Skeletal muscle satellite cell (primary cell): ENCODE data around the gene SHROOM3.

Source experiments
- H3K27me3 ChIP-seq: 2 replicates; pipeline ENCODE4 v1.7.0; 2013; ENCODE audit warnings: low read length; ENCODE audit not compliant: control insufficient read depth, insufficient read depth
- H3K36me3 ChIP-seq: 2 replicates; pipeline ENCODE4 v1.7.0; 2013; ENCODE audit warnings: mild to moderate bottlenecking, control low read depth, low read length; ENCODE audit not compliant: insufficient read depth
- H3K4me1 ChIP-seq: 2 replicates; pipeline ENCODE4 v1.7.0; 2013; ENCODE audit warnings: low read length; ENCODE audit not compliant: control insufficient read depth, insufficient read depth
- H3K4me2 ChIP-seq: 2 replicates; pipeline ENCODE4 v1.7.0; 2013; ENCODE audit warnings: mild to moderate bottlenecking, low read length
- H3K4me3 ChIP-seq: 2 replicates; pipeline ENCODE4 v1.7.0; 2013; ENCODE audit warnings: low read length
- H3K9ac ChIP-seq: 2 replicates; pipeline ENCODE4 v1.7.0; 2013; ENCODE audit warnings: mild to moderate bottlenecking, low read depth, low read length, moderate library complexity
- H3K9me3 ChIP-seq: replicated peaks from 2 replicates; pipeline ENCODE4 v1.7.0; 2013; ENCODE audit warnings: mild to moderate bottlenecking, control low read depth, low read length

Gene SHROOM3

DNA sequence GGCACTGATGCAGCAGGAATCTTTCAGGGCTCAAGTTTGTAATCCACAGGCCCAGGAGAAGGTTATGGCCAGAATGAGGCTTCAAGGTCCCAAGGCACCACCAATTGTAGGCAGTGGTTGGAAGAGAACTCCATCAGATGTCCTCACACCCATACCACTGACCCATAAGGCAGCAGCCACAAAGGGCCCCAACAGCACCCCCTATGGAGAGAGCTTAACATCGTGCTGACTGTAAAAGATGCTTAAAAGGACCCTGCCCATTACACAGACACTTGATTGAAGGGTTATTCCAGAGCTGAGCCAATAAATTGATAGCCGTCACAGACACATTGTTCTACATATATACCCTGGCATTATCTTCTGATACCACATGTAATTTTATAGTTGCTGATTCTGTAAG is 349.2 kb downstream of the SHROOM3 start:
- Histone ChIP-seq H3K36me3 (no peaks in the 10 kb centered on the region), H3K9me3 (no peaks in the 10 kb centered on the region), H3K27me3 (no peaks in the 10 kb centered on the region), H3K4me2 (peak overlapping the region; percentile 70), H3K9ac (no peak overlapping the region), H3K4me1 (peaks cover 43% of the 10 kb centered on the region), H3K4me3 (no peak overlapping the region)

DNA sequence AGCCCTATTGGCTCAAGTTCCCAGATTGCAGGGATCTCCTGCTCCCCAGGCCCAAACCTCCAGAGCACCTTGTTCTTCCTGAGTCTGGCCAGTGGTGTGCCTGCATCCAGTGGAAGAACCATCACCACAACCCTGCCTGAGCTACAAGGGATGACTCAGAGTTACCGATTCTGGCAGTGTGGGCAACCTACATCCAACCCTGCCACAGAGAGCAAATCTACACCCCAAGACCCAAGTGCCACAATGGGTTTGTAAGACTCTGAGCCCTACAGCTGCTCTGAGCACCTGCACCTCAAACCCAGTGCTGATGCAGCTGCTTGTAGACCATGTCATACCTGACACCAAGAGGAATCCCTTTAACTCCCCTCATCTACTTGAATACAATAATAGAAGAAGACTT is 352.9 kb downstream of the SHROOM3 start:
- Histone ChIP-seq H3K9ac (no peak overlapping the region), H3K27me3 (no peaks in the 10 kb centered on the region), H3K4me2 (no peak overlapping the region), H3K4me3 (no peak overlapping the region), H3K9me3 (no peaks in the 10 kb centered on the region), H3K4me1 (peaks cover 14% of the 10 kb centered on the region), H3K36me3 (no peaks in the 10 kb centered on the region)

DNA sequence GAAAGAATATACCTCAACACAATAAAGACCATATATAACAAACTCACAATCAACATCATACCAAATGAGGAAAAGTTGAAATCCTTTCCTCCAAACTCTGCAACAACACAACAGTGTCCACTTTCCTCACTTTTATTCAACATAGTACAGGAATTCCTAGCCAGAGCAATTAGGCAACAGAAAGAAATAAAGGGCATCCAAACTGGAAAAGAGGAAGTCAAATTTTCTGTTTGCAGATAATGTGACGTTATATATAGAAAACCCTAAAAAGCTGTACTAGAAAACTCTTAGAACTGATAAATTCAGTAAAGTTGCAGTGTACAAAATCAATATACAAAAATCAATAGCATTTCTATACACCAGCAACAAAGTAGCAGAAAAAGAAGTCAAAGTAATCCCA is 355.3 kb downstream of the SHROOM3 start:
- Histone ChIP-seq H3K9me3 (no peaks in the 10 kb centered on the region), H3K27me3 (no peaks in the 10 kb centered on the region), H3K4me1 (no peaks in the 10 kb centered on the region), H3K36me3 (no peaks in the 10 kb centered on the region), H3K4me3 (no peak overlapping the region), H3K9ac (no peak overlapping the region), H3K4me2 (no peak overlapping the region)

DNA sequence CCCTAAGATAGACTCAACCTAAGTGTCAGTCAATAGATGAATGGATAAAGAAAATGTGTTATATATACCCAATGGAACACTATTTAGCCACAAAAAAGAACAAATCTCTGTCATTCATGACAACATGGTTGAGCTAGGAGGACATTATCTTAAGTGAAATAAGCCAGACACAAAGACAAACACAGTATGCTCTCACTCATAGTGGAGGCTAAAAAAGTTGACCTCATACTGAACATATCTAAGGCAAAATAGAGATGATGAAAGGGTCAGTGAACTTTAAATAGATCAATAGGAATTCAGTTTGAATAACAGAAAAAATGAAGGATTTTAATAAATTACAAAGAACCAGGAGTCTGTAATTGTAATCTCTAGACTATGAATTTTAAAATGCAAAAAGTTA is 356.4 kb downstream of the SHROOM3 start:
- Histone ChIP-seq H3K27me3 (no peaks in the 10 kb centered on the region), H3K9ac (no peak overlapping the region), H3K9me3 (no peaks in the 10 kb centered on the region), H3K36me3 (no peaks in the 10 kb centered on the region), H3K4me2 (no peak overlapping the region), H3K4me3 (no peak overlapping the region), H3K4me1 (no peaks in the 10 kb centered on the region)

DNA sequence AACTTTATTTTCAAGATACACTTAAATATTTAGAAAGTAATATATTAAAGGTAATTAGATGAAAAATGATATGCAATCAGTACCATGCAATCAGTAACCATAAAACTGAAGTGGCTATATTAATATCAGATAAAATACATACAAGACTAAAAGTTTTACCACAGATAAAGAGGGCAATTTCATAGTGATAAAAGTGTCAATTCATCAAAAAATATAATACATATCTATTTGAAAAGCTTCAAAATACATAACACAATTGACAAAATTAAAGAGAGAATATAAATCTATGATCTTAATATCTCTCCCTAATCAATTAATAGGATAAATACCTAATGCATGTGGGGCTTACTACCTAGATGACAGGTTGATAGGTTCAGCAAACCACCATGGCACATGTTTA is 357.4 kb downstream of the SHROOM3 start:
- H3K9me3 ChIP-seq: no peaks in the 10 kb centered on the region
- H3K36me3 ChIP-seq: no peaks in the 10 kb centered on the region
- no peak overlapping the region for H3K4me3 ChIP-seq
- no peaks in the 10 kb centered on the region for H3K27me3 ChIP-seq
- no peak overlapping the region for H3K9ac ChIP-seq
- H3K4me1 ChIP-seq: no peaks in the 10 kb centered on the region
- H3K4me2 ChIP-seq: no peak overlapping the region

DNA sequence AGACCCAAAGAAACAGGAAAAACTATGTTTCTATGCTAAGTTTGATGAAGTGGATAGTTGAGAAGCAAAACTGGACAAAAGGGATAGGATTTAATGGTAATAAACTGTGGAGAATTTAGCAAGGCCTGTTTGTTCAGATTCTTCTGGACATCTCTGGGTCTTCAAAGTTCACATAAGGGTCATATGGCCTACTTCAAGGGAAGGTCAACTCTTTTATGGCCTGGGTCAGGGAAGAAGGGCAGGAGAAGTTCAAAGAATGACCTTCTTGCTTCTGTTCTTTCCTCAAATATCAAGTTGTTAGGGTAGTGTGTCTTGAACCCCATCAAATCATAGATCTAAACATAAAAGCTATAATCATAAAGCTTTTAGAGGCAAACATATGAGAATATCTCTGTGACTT is 360.2 kb downstream of the SHROOM3 start:
- H3K4me2 ChIP-seq: no peak overlapping the region
- H3K4me1 ChIP-seq: no peaks in the 10 kb centered on the region
- H3K9ac ChIP-seq: no peak overlapping the region
- H3K36me3 ChIP-seq: no peaks in the 10 kb centered on the region
- no peaks in the 10 kb centered on the region for H3K9me3 ChIP-seq
- H3K27me3 ChIP-seq: no peaks in the 10 kb centered on the region
- H3K4me3 ChIP-seq: no peak overlapping the region

DNA sequence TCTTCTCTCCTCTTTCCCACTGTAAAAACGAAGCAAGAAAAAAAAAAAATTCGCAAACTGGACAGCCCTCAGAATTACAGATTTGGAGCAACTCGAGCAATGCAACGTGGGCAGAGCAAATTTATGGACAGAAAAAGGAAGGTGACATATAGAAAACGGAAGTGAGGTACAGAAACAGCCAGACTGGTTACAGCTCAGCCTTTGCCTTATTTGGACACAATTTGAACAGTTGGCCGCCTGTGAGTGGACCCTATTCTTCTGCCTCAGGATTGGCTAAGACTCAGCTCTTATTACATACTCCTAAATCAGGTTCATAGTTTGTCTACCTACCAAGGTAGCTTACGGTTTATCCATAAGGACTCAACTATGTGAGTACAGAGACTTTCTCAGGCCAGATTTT is 364.1 kb downstream of the SHROOM3 start:
- Histone ChIP-seq H3K4me1 (peaks cover 5% of the 10 kb centered on the region), H3K9me3 (no peaks in the 10 kb centered on the region), H3K9ac (no peak overlapping the region), H3K4me3 (no peak overlapping the region), H3K36me3 (no peaks in the 10 kb centered on the region), H3K27me3 (no peaks in the 10 kb centered on the region), H3K4me2 (no peak overlapping the region)

DNA sequence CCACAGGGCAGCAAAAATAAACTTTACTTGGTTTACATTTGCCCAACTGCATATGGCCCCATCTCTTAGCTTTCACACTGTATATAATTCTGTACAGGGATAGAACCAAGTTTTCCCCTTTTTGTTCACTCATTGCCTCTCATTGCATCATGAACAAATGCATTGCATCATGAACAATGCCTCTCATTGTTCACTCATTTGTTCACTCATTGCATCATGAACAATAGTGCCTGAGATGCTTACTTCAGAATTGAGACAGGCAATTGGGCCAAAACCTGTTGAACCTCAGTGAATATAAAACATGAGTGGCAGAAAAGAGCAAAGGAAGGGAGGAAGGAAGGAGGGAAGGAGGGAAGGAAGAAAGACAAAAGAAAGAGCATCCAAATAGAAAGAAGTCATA is 364.7 kb downstream of the SHROOM3 start:
- no peaks in the 10 kb centered on the region for H3K36me3 ChIP-seq
- H3K9me3 ChIP-seq: no peaks in the 10 kb centered on the region
- H3K4me2 ChIP-seq: no peak overlapping the region
- H3K4me3 ChIP-seq: no peak overlapping the region
- H3K27me3 ChIP-seq: no peaks in the 10 kb centered on the region
- H3K9ac ChIP-seq: no peak overlapping the region
- peaks cover 5% of the 10 kb centered on the region for H3K4me1 ChIP-seq

DNA sequence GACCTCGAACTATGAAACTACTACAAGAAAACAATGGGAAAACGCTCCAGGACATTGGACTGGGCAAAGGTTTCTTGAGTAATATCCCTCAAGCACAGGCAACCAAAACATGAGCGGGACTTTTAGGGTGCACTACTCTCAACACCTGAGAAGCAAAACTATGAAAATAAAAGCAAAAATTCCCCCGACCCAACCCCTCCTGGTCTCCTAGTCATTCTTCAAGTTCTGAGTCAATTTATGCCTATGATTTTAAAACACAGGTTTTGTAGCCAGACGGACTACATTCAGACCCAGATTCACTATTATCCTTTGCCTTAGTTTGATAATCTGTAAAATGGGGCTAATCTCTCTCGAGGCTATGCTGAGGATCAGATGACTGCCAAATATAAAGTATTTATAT is 365.9 kb downstream of the SHROOM3 start:
- Histone ChIP-seq H3K27me3 (no peaks in the 10 kb centered on the region), H3K36me3 (no peaks in the 10 kb centered on the region), H3K4me2 (no peak overlapping the region), H3K4me3 (no peak overlapping the region), H3K9ac (no peak overlapping the region), H3K4me1 (peaks cover 5% of the 10 kb centered on the region), H3K9me3 (no peaks in the 10 kb centered on the region)

DNA sequence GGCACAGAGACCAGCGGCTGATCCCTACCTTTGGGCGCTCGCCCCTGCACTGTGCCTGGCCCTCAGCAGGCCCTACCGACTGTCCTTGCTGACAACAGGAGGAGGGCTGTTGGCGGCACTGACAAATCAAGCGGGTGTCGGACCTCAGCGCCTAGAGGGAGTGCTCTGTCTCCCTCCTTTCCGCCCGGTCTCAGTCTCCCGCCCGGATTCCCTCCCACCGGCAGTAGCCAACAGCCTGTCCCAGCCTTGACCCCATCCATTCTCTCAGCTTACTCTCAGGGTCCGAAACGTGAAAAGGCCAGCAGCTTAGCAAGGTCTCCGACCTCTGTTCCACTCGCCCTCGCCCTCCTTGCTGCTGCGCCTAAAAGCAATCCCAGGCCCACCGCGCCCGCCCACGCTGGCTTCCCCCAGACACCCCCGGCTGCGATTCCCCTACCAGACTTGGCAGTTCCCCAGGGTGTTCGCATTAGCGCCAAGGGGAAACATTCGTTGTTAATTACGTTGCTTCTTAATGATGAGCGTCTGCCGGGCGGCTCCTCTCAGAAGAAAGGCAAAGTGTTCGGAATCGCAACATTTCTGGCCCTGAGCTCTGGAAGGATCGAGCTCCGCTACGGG is 366.7 kb downstream of the SHROOM3 start:
- H3K4me3 ChIP-seq: no peak overlapping the region

DNA sequence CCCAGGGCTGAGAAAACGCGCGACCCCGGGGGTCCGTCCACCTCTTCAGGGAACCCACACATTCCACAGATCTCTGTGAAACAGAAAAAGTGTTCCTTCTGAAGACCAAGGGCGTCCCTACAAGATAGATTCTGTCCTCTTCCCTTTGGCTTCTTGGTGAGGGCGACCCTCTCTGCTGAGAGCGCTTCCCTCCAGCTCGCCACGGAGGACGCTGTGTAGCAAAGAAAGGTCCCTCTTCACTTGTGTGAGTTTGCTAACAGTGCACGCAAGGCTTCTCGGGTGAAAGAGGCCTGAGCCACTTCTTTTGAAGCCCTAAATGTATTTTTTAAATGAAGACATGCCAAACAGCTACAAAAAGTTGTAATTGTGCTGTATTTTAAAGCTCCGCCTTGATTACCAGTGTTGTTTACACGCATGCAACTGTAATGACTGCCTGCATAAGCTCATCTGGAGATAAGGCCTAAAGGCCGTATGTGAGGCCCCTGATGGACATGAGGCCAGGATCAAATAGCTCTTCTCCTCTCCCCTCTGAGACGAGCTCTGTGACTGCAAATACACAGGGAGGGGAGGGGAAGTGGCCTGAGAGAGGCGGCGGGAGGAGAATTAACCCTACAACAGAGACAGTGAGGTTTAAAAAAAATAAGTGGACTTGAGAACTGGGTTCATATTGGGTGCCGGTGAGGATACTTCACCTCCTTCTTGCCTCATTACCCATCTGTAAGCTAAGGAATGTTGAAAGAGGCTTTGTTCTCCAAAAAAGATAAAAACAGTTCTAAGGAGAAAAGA is 367.4 kb downstream of the SHROOM3 start:
- Histone ChIP-seq H3K9me3 (no peaks in the 10 kb centered on the region), H3K27me3 (no peaks in the 10 kb centered on the region), H3K36me3 (no peaks in the 10 kb centered on the region), H3K4me3 (no peak overlapping the region), H3K9ac (no peak overlapping the region), H3K4me1 (peaks cover 5% of the 10 kb centered on the region), H3K4me2 (no peak overlapping the region)

More for the DNA sequence above, 366.7 kb downstream of the SHROOM3 start:
- H3K36me3 ChIP-seq: no peaks in the 10 kb centered on the region
- H3K4me1 ChIP-seq: peaks cover 5% of the 10 kb centered on the region
- no peaks in the 10 kb centered on the region for H3K27me3 ChIP-seq
- no peak overlapping the region for H3K4me2 ChIP-seq
- no peak overlapping the region for H3K9ac ChIP-seq
- no peaks in the 10 kb centered on the region for H3K9me3 ChIP-seq

DNA sequence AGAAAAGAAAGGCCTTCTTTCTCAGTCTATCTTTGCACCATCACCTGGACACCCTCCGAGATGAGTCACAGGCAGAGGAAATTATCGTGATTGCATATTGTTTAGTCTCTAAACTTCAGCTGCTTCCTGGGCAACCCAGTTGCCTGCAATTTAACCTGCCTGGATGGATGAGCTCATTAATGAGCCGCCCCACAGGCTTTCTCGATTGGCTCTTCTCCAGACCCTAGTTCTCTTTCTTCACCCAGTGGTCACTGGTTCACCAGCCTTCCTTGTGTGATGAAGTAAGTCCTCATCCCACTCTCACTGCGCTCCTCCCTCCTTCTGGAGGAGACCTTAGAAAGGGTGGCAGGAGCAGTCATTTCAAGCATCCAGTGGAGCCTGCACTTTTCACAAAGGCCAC is 368.5 kb downstream of the SHROOM3 start:
- Histone ChIP-seq H3K9ac (no peak overlapping the region), H3K4me3 (no peak overlapping the region), H3K9me3 (peaks cover 4% of the 10 kb centered on the region), H3K4me1 (peaks cover 5% of the 10 kb centered on the region), H3K27me3 (no peaks in the 10 kb centered on the region), H3K4me2 (no peak overlapping the region), H3K36me3 (no peaks in the 10 kb centered on the region)
